Stomach (tissue), 9 donors: Measurements from ENCODE around the gene ARHGEF3. TPM values are rescaled to one million over a fixed set of nuclear protein-coding genes. Genes with fewer than 3 reads are reported as not detected.

ENCODE experiments used
- DNase-seq, 2 donors: peaks; one replicate each; pipeline versions ENCODE4 v3.0.0 to v3.0.0-alpha.2; 2013 to 2019
- H3K27ac ChIP-seq, 5 donors: fragments of 200-600 bp in 4 of 5; sonication (generic) in 4 of 5; one replicate each; pipeline ENCODE4 v1.5.1; 2013 to 2019; ENCODE audit warnings: mild to moderate bottlenecking in 1 of 5, moderate library complexity in 1 of 5
- H3K27me3 ChIP-seq, 3 donors: fragments of 200-600 bp; sonication (generic); one replicate each; pipeline ENCODE4 v1.5.1; 2017 to 2019; ENCODE audit warnings: mixed run types in 1 of 3
- H3K36me3 ChIP-seq, 4 donors: fragments of 200-600 bp; sonication (generic); 1 replicate in 3 of 4; 2 replicates in 1 of 4; pipeline ENCODE4 v1.5.1; 2016 to 2019
- H3K4me1 ChIP-seq, 4 donors: fragments of 200-600 bp; sonication (generic); one replicate each; pipeline ENCODE4 v1.5.1; 2016 to 2019
- H3K4me3 ChIP-seq, 4 donors: fragments of 200-600 bp; sonication (generic) in 3 of 4; one replicate each; pipeline ENCODE4 v1.5.1; 2016 to 2019; ENCODE audit warnings: mild to moderate bottlenecking in 1 of 4
- H3K9me3 ChIP-seq, 4 donors: fragments of 200-600 bp; sonication (generic); one replicate each; pipeline ENCODE4 v1.5.1; 2016 to 2019
- CTCF ChIP-seq, 7 experiments: fragments of 450-650 bp in 4 of 7; fragments of 200-600 bp in 3 of 7; sonication (generic) in 3 of 7; IDR thresholded peaks; one replicate each; pipeline ENCODE4 v1.5.1; 2016 to 2019; ENCODE audit warnings: antibody characterized with exemption in 7 of 7, control low read depth in 2 of 7, mild to moderate bottlenecking in 1 of 7
- EP300 ChIP-seq: sonication (generic); formaldehyde crosslinking; IDR thresholded peaks from one replicate; pipeline ENCODE4 v1.6.1; 2017; ENCODE audit warnings: antibody characterized with exemption
- POLR2A ChIP-seq, 4 donors: fragments of 450-650 bp; IDR thresholded peaks; one replicate each; pipeline ENCODE4 v1.6.1; 2016; ENCODE audit warnings: antibody characterized with exemption in 4 of 4, control low read depth in 2 of 4, mild to moderate bottlenecking in 1 of 4, moderate library complexity in 1 of 4
- POLR2AphosphoS5 ChIP-seq, 3 donors: sonication (generic); formaldehyde crosslinking; IDR thresholded peaks; one replicate each; pipeline ENCODE4 v1.6.1; 2016; ENCODE audit warnings: antibody characterized with exemption in 3 of 3
- WGBS, 5 donors: extraction: QIAGEN DNeasy Blood & Tissue Kit in 3 of 5; methylation state at CpG; one replicate each; pipeline versions ENCODE4 v1.1.5 to v1.1.7; 2013 to 2018; 5-methylcytosine and 5-hydroxymethylcytosine counted together
- intact Hi-C: fragments of 100-400 bp; cut with DNase I; formaldehyde crosslinking; loops from one replicate; pipeline ENCODE4 v1.15.1; 2023; ENCODE audit warnings: low total_unique reads
- polyA plus RNA-seq, 3 donors: library from polyadenylated mRNA; stranded (reverse); fragments of 200-250 nt; gene quantifications; one replicate each; pipeline ENCODE4 v1.2.3, GENCODE V29; 2013
- total RNA-seq, 5 donors: library from RNA; depleted of rRNA; stranded (reverse); fragments of >200 nt; gene quantifications; one replicate each; pipeline versions ENCODE4 v1.1.0 to v1.2.3, GENCODE V29; 2014 to 2016
- donor health status: healthy with polysubstance abuse.
- donor health status: Bipolar disorder and iron deficiency.
- donor health status: healthy.

ARHGEF3 gene
- total and polyA plus RNA-seq, 8 donors: 6.2 to 23.8 (median 14.2) TPM

GRCh38 chr3:56831572-56831971, 29.8 kb upstream of the ARHGEF3 start:
- Histone ChIP-seq H3K4me1 (peaks cover 0 to 6% (median 3%) of the 10 kb centered on the region in 4 donors), H3K27me3 (no peaks in the 10 kb centered on the region), H3K27ac (no peak overlapping the region), H3K9me3 (no peaks in the 10 kb centered on the region), H3K36me3 (no peaks in the 10 kb centered on the region), H3K4me3 (no peak overlapping the region)
- 82 to 93% (median 86%) methylated on average over 3 of the region's 3 CpGs for WGBS, 5 donors
- no peak for DNase-seq
- intact Hi-C loops: no loop called here
- TF ChIP-seq CTCF (IDR thresholded peaks at IDR 0.05): no peak
- TF ChIP-seq POLR2AphosphoS5 (IDR thresholded peaks at IDR 0.05): no peak
- no peak for TF ChIP-seq POLR2A (IDR thresholded peaks at IDR 0.05)
- no peak for TF ChIP-seq EP300

GRCh38 chr3:56830884-56831283, 29.1 kb upstream of the ARHGEF3 start:
- H3K9me3 ChIP-seq: no peaks in the 10 kb centered on the region
- intact Hi-C loops: no loop called here
- TF ChIP-seq EP300 (no peak), POLR2A (IDR thresholded peaks at IDR 0.05) (no peak), CTCF (IDR thresholded peaks at IDR 0.05) (no peak), POLR2AphosphoS5 (IDR thresholded peaks at IDR 0.05) (no peak)
- H3K27ac ChIP-seq: no peak overlapping the region
- H3K4me1 ChIP-seq: peaks cover 0 to 6% (median 2%) of the 10 kb centered on the region in 4 donors
- no peaks in the 10 kb centered on the region for H3K36me3 ChIP-seq
- WGBS, 5 donors: 79 to 100% (median 84%) methylated on average over 2 of the region's 2 CpGs
- no peak overlapping the region for H3K4me3 ChIP-seq
- no peak for DNase-seq
- no peaks in the 10 kb centered on the region for H3K27me3 ChIP-seq

GRCh38 chr3:56829533-56829932, 27.8 kb upstream of the ARHGEF3 start:
- 42 to 86% (median 70%) methylated on average over 1 of the region's 1 CpG for WGBS, 5 donors

GRCh38 chr3:56826831-56827722, 25.3 kb upstream of the ARHGEF3 start:
- Histone ChIP-seq H3K27me3 (no peaks in the 10 kb centered on the region), H3K27ac (no peak overlapping the region), H3K9me3 (no peaks in the 10 kb centered on the region), H3K4me3 (no peak overlapping the region), H3K4me1 (peaks cover 6 to 27% (median 15%) of the 10 kb centered on the region in 4 donors), H3K36me3 (no peaks in the 10 kb centered on the region)
- DNase-seq: no peak
- 93 to 97% (median 93%) methylated on average over 5 of the region's 5 CpGs for WGBS, 5 donors
- intact Hi-C loops: no loop called here
- TF ChIP-seq EP300: no peak

More at GRCh38 chr3:56829533-56829932, 27.8 kb upstream of the ARHGEF3 start:
- no peaks in the 10 kb centered on the region for H3K36me3 ChIP-seq
- peaks cover 0 to 12% (median 2%) of the 10 kb centered on the region in 4 donors for H3K4me1 ChIP-seq
- DNase-seq: no peak
- no peaks in the 10 kb centered on the region for H3K27me3 ChIP-seq
- no peak overlapping the region for H3K27ac ChIP-seq
- H3K9me3 ChIP-seq: no peaks in the 10 kb centered on the region
- intact Hi-C loops: no loop called here
- TF ChIP-seq CTCF (IDR thresholded peaks at IDR 0.05) (no peak), EP300 (no peak), POLR2A (IDR thresholded peaks at IDR 0.05) (no peak), POLR2AphosphoS5 (IDR thresholded peaks at IDR 0.05) (no peak)
- H3K4me3 ChIP-seq: no peak overlapping the region
